ENCODE measurements around the gene ELK3.

DNA sequence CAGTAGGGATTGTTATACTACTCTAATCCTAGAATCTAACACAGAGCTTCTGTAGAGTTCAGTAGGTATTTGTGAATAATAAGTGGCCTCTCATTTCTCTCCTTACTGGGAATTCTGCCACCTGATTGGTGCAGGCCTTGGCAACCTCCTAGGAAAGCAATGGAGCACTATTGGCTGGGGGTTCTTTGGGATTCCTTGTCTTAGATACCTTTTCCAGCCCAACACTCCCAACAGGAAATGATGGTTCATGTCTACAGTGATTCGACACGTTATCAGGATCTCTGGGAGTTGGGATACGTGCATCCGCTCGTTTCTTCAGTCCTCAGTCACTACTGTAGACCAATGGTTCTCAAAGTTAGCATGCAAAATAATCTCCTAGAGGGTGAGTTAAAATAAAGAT lies 67.4 kb downstream of the ELK3 start:
- no peak for TF ChIP-seq ZFP30 (CRISPR knock-in tag; IDR thresholded peaks at IDR 0.05)
- no peak for TF ChIP-seq ZNF70 (CRISPR knock-in tag; IDR thresholded peaks at IDR 0.05)
- TF ChIP-seq, protein P1, sequence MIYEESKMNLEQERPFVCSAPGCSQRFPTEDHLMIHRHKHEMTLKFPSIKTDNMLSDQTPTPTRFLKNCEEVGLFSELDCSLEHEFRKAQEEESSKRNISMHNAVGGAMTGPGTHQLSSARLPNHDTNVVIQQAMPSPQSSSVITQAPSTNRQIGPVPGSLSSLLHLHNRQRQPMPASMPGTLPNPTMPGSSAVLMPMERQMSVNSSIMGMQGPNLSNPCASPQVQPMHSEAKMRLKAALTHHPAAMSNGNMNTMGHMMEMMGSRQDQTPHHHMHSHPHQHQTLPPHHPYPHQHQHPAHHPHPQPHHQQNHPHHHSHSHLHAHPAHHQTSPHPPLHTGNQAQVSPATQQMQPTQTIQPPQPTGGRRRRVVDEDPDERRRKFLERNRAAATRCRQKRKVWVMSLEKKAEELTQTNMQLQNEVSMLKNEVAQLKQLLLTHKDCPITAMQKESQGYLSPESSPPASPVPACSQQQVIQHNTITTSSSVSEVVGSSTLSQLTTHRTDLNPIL (CRISPR knock-in tag; IDR thresholded peaks at IDR 0.05; ENCODE audit: low read depth): no peak
- TF ChIP-seq, protein P2, sequence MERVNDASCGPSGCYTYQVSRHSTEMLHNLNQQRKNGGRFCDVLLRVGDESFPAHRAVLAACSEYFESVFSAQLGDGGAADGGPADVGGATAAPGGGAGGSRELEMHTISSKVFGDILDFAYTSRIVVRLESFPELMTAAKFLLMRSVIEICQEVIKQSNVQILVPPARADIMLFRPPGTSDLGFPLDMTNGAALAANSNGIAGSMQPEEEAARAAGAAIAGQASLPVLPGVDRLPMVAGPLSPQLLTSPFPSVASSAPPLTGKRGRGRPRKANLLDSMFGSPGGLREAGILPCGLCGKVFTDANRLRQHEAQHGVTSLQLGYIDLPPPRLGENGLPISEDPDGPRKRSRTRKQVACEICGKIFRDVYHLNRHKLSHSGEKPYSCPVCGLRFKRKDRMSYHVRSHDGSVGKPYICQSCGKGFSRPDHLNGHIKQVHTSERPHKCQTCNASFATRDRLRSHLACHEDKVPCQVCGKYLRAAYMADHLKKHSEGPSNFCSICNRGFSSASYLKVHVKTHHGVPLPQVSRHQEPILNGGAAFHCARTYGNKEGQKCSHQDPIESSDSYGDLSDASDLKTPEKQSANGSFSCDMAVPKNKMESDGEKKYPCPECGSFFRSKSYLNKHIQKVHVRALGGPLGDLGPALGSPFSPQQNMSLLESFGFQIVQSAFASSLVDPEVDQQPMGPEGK (CRISPR knock-in tag; IDR thresholded peaks at IDR 0.05; ENCODE audit: borderline replicate concordance): no peak
- TF ChIP-seq, protein P3, sequence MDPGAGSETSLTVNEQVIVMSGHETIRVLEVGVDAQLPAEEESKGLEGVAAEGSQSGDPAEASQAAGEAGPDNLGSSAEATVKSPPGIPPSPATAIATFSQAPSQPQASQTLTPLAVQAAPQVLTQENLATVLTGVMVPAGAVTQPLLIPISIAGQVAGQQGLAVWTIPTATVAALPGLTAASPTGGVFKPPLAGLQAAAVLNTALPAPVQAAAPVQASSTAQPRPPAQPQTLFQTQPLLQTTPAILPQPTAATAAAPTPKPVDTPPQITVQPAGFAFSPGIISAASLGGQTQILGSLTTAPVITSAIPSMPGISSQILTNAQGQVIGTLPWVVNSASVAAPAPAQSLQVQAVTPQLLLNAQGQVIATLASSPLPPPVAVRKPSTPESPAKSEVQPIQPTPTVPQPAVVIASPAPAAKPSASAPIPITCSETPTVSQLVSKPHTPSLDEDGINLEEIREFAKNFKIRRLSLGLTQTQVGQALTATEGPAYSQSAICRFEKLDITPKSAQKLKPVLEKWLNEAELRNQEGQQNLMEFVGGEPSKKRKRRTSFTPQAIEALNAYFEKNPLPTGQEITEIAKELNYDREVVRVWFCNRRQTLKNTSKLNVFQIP (CRISPR knock-in tag; IDR thresholded peaks at IDR 0.05; ENCODE audit: borderline replicate concordance, low read depth): no peak
- no peak for TF ChIP-seq SNAI2 (CRISPR knock-in tag; IDR thresholded peaks at IDR 0.05)
- no peak for TF ChIP-seq CSDC2 (CRISPR knock-in tag; IDR thresholded peaks at IDR 0.05)
- TF ChIP-seq, protein P4, sequence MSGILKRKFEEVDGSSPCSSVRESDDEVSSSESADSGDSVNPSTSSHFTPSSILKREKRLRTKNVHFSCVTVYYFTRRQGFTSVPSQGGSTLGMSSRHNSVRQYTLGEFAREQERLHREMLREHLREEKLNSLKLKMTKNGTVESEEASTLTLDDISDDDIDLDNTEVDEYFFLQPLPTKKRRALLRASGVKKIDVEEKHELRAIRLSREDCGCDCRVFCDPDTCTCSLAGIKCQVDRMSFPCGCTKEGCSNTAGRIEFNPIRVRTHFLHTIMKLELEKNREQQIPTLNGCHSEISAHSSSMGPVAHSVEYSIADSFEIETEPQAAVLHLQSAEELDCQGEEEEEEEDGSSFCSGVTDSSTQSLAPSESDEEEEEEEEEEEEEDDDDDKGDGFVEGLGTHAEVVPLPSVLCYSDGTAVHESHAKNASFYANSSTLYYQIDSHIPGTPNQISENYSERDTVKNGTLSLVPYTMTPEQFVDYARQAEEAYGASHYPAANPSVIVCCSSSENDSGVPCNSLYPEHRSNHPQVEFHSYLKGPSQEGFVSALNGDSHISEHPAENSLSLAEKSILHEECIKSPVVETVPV (CRISPR knock-in tag; IDR thresholded peaks at IDR 0.05): no peak
